Stimulated activated memory B cell treated with anti-CD40 and anti-IgM and Interleukin-4, amounts not matched to agents 10 μg/mL and 1 μg/mL and 100 μg/mL, for 72 hours (primary cell): ENCODE results near the gene AKIRIN1.
"Not testable (repeated sequence)": the region's sequence is repeated elsewhere in the genome, so short reads cannot be mapped to it uniquely, and the experiment has no call there.

Experiments
- ATAC-seq: fragments of 150-1000 bp; cut with Tn5 transposase; 2 replicates; pipeline ENCODE4 v1.10.0; 2021
- H3K27ac Mint-ChIP-seq: one replicate; pipeline ENCODE4 v1.8.0; 2022; ENCODE audit warnings: mild to moderate bottlenecking, mixed read lengths
- H3K27me3 Mint-ChIP-seq: one replicate; pipeline ENCODE4 v1.8.0; 2022; ENCODE audit warnings: mixed read lengths
- H3K36me3 Mint-ChIP-seq: one replicate; pipeline ENCODE4 v1.8.0; 2022; ENCODE audit warnings: mixed read lengths
- H3K4me1 Mint-ChIP-seq: one replicate; pipeline ENCODE4 v1.8.0; 2022; ENCODE audit warnings: mixed read lengths
- H3K4me3 Mint-ChIP-seq: one replicate; pipeline ENCODE4 v1.8.0; 2022; ENCODE audit warnings: mild to moderate bottlenecking, moderate library complexity, mixed read lengths
- H3K9me3 Mint-ChIP-seq: one replicate; pipeline ENCODE4 v1.8.0; 2022; ENCODE audit warnings: mixed read lengths

AKIRIN1 gene

GRCh38 chr1:38990738-38991637 is at the start of gene AKIRIN1:
AKIRIN1 (plus strand) TSS chr1:38991276; CDS start chr1:38991381, 105 bp downstream.
- Mint-ChIP-seq H3K27me3 (no peaks in the 10 kb centered on the region), H3K4me1 (peaks cover 30% of the 10 kb centered on the region), H3K36me3 (peaks cover 23% of the 10 kb centered on the region), H3K4me3 (peak within 1 kb of the TSS; percentile 83), H3K9me3 (no peaks in the 10 kb centered on the region), H3K27ac (peak within 1 kb of the TSS; percentile 91)
- peak; percentile 99 for ATAC-seq

DNA sequence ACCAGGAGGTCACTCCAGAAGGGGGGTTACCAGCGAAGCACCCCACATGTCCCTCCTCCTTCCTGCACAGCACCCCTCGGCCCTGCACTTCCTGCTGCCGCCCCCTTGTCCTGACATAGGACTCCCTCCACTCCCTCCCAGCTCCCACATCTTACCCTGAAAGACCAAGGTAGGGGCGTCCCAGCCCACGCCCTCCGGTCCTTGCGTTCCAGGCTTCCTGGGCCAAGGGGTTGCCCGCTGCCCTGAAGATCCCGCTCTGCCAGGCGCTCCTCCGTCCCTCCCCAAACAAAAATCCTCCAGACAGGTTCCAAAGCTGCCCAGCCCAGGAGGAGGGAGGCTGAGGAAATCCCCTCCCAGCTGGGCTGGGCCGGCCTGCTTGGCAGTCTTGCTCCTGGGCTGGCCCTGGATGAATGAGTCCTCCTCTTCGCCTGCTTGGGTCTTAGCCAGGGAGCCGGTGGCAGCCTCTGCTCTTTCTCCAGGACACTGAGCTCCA is 49.5 kb upstream of the AKIRIN1 start, which contains the start of gene RHBDL2:
Gene RHBDL2, minus strand, starts transcription at position 304 of the 493 bp plus-strand sequence. CDS start 22,618 bp downstream, outside the sequence.
- peak; percentile 8 for ATAC-seq
- Mint-ChIP-seq H3K27ac (no peak within 1 kb of the TSS), H3K36me3 (no peaks in the 10 kb centered on the region), H3K4me1 (no peaks in the 10 kb centered on the region), H3K4me3 (no peak within 1 kb of the TSS), H3K9me3 (no peaks in the 10 kb centered on the region), H3K27me3 (peaks cover 43% of the 10 kb centered on the region)

DNA sequence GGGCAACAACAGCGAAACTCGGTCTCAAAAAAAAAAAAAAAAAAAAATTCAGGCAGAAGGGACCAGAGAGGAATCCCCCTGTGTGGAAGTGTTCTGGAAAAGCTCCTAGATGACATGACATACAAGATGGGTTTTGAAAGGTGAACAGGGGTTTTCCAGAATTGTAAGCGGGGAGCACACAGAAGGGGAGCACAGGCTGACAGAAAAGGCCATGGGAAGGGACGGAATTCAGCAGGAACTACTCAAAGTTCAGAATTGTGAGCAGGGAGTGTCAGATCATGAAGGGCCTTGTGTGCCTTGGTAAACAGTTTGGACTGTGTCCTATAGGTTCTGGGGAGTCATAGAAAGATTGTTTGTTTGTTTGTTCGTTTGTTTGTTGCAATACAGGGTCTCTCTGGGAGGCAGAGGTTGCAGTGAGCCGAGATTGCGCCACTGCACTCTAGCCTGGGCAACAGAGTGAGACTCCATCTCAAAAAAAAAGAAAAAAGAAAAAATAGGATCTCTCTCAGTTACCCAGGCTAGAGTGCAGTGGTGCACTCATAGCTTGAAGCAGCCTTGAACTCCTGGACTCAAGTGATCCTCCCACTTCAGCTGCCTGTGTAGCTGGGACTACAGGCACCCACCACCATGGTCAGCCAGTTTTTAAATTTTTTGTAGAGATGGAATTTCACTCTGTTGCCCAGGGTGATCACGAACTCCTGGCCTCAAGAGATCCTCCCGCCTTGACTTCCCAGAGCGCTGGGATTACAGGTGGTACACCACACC is 48.2 kb upstream of the AKIRIN1 start:
- H3K9me3 Mint-ChIP-seq = peaks cover 3% of the 10 kb centered on the region
- no peak overlapping the region for H3K27ac Mint-ChIP-seq
- peaks cover 56% of the 10 kb centered on the region for H3K27me3 Mint-ChIP-seq
- H3K36me3 Mint-ChIP-seq = no peaks in the 10 kb centered on the region
- no peaks in the 10 kb centered on the region for H3K4me1 Mint-ChIP-seq
- no peak overlapping the region for H3K4me3 Mint-ChIP-seq
- no peak for ATAC-seq

DNA sequence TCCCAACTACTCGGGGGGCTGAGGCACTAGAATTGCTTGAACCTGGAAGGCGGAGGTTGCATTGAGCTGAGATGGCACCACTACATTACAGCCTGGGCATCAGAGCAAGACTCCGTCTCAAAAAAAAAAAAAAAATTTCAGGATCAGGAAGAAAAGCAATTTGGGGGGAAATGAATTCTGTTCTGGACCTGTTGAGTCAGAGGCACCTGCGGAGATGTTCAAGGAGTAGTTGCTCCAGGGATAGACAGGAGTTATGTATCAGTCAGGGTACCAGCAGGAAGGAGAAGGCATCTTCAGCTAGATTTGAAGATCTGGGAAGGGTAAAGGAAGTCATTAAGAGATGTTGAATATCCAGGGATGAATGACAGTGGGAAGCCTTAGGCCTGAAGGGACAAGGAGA is 46.5 kb upstream of the AKIRIN1 start:
- Mint-ChIP-seq H3K27ac (no peak overlapping the region), H3K4me1 (no peaks in the 10 kb centered on the region), H3K27me3 (peaks cover 57% of the 10 kb centered on the region), H3K36me3 (no peaks in the 10 kb centered on the region), H3K9me3 (peaks cover 3% of the 10 kb centered on the region), H3K4me3 (no peak overlapping the region)
- no peak for ATAC-seq

- peaks cover 15% of the 10 kb centered on the region for H3K27me3 Mint-ChIP-seq
- no peak overlapping the region for H3K27ac Mint-ChIP-seq
- H3K9me3 Mint-ChIP-seq = peaks cover 3% of the 10 kb centered on the region
- H3K4me3 Mint-ChIP-seq = no peak overlapping the region
- no peak for ATAC-seq
- no peaks in the 10 kb centered on the region for H3K36me3 Mint-ChIP-seq
- H3K4me1 Mint-ChIP-seq = no peaks in the 10 kb centered on the region
Observed at GRCh38 chr1:38950553-38950952, 40.5 kb upstream of the AKIRIN1 start.

DNA sequence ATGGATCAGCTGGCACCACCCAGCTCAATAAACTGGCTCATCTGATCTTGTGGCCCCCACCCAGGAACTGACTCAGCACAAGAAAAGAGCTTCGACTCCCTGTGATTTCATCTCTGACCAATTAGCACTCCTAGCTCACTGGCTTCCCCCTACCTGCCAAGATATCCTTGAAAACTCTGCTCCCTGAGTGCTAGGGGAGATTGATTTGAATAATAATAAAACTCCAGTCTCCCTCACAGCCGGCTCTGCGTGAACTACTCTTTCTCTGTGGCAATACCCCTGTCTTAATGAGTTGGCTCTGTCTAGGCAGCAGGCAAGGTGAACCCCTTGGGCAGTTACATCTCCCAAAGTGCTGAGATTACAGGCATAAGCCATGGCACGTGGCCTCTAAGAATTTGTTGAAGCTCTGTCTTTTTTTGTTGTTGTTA is 37.6 kb upstream of the AKIRIN1 start:
- no peaks in the 10 kb centered on the region for H3K9me3 Mint-ChIP-seq
- H3K4me1 Mint-ChIP-seq = no peaks in the 10 kb centered on the region
- no peak overlapping the region for H3K4me3 Mint-ChIP-seq
- H3K36me3 Mint-ChIP-seq = no peaks in the 10 kb centered on the region
- H3K27ac Mint-ChIP-seq = no peak overlapping the region
- no peak for ATAC-seq
- H3K27me3 Mint-ChIP-seq = no peaks in the 10 kb centered on the region

DNA sequence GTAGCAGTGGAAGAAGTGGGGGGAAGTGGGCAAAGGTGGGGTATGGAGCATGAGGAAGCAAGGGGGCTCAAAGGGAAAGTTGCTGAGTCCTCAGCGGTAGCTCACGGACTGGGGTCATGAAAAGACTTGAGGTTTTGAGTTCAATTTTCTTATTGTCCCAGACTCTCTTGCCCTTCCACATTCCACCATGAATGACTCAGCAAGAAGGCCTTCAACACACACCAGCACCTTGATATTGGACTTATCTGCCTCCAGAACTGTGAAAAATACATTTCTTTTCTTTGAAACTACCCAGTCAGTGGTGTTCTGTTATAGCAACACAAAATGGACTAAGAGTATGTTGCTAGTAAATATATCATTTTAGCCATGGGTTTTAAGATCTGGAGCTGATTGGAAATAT is 32.1 kb upstream of the AKIRIN1 start:
- no peak overlapping the region for H3K27ac Mint-ChIP-seq

GRCh38 chr1:38962113-38962512 is 29.0 kb upstream of the AKIRIN1 start:
- no peaks in the 10 kb centered on the region for H3K27me3 Mint-ChIP-seq
- H3K36me3 Mint-ChIP-seq = no peaks in the 10 kb centered on the region
- no peaks in the 10 kb centered on the region for H3K4me1 Mint-ChIP-seq
- H3K4me3 Mint-ChIP-seq = no peak overlapping the region
- no peaks in the 10 kb centered on the region for H3K9me3 Mint-ChIP-seq
- ATAC-seq = no peak
- H3K27ac Mint-ChIP-seq = no peak overlapping the region

More for the DNA sequence above, 32.1 kb upstream of the AKIRIN1 start:
- ATAC-seq = no peak
- Mint-ChIP-seq H3K9me3 (no peaks in the 10 kb centered on the region), H3K4me3 (no peak overlapping the region), H3K36me3 (no peaks in the 10 kb centered on the region), H3K27me3 (no peaks in the 10 kb centered on the region), H3K4me1 (no peaks in the 10 kb centered on the region)

- no peak overlapping the region for H3K27ac Mint-ChIP-seq
- no peaks in the 10 kb centered on the region for H3K36me3 Mint-ChIP-seq
- H3K27me3 Mint-ChIP-seq = no peaks in the 10 kb centered on the region
- no peaks in the 10 kb centered on the region for H3K9me3 Mint-ChIP-seq
- H3K4me3 Mint-ChIP-seq = no peak overlapping the region
- no peaks in the 10 kb centered on the region for H3K4me1 Mint-ChIP-seq
- no peak for ATAC-seq
Observed at GRCh38 chr1:38962560-38962959, 28.5 kb upstream of the AKIRIN1 start.

- Mint-ChIP-seq H3K4me1 (no peaks in the 10 kb centered on the region), H3K4me3 (no peak overlapping the region), H3K27ac (no peak overlapping the region), H3K27me3 (no peaks in the 10 kb centered on the region), H3K9me3 (no peaks in the 10 kb centered on the region), H3K36me3 (no peaks in the 10 kb centered on the region)
- no peak for ATAC-seq
Observed at GRCh38 chr1:38964140-38964548, 26.9 kb upstream of the AKIRIN1 start.

- not testable (repeated sequence) for H3K27ac Mint-ChIP-seq, H3K4me1 Mint-ChIP-seq, H3K4me3 Mint-ChIP-seq, ATAC-seq, H3K36me3 Mint-ChIP-seq, H3K27me3 Mint-ChIP-seq, H3K9me3 Mint-ChIP-seq
Observed at GRCh38 chr1:38973145-38973544, 17.9 kb upstream of the AKIRIN1 start.

GRCh38 chr1:38973659-38974437 is 17.2 kb upstream of the AKIRIN1 start:
- no peaks in the 10 kb centered on the region for H3K27me3 Mint-ChIP-seq
- ATAC-seq = no peak
- H3K27ac Mint-ChIP-seq = no peak overlapping the region
- peaks cover 4% of the 10 kb centered on the region for H3K9me3 Mint-ChIP-seq
- no peak overlapping the region for H3K4me3 Mint-ChIP-seq
- H3K36me3 Mint-ChIP-seq = no peaks in the 10 kb centered on the region
- H3K4me1 Mint-ChIP-seq = no peaks in the 10 kb centered on the region

DNA sequence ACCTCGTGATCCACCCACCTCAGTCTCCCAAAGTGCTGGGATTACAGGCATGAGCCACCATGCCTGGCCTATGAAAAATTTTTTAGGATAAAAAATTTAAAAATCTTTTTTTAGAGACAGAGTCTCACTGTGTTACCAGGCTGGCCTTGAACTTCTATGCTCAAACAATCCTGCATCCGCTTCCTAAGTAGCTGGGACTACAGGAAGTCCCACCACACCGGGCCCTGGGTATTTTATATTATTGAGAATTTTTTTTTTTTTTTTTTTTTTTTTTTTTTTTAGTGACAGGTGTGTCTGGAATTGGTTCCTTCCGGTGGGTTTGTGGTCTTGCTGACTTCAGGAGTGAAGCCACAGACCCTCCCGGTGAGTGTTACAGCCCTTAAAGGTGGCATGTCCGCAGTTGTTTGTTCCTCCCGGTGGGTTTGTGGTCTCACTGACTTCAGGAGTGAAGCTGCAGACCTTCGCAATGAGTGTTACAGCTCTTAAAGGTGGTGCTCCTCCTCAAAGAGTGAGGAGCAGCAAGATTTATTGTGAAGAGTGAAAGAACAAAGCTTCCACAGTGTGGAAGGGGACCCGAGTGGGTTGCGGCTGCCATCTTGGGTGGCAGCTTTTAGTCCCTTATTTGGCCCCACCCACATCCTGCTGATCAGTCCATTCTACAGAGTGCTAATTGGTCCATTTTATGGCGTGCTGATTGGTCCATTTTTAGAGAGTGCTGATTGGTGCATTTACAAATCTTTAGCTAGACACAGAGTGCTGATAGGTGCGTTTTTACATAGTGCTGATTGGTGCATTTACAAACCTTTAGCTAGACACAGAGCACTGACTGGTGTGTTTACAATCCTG is 13.5 kb upstream of the AKIRIN1 start:
- H3K27me3 Mint-ChIP-seq = not testable (repeated sequence)

DNA sequence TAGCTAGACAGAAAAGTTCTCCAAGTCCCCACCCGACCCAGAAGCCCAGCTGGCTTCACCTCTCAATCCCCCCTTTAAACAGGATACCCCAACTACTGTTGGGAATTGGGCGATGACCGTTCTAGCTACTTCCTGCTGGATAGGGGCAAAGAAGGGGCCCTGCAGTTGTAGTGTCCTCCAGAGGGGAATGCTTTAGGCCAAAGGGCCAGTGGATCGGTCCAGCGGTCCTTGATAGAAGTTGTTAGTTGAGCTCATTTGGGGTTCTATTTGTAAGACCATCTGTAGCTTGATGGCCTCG is 12.9 kb upstream of the AKIRIN1 start:
- not testable (repeated sequence) for ATAC-seq, H3K27ac Mint-ChIP-seq, H3K27me3 Mint-ChIP-seq, H3K36me3 Mint-ChIP-seq, H3K9me3 Mint-ChIP-seq, H3K4me3 Mint-ChIP-seq, H3K4me1 Mint-ChIP-seq

More for the DNA sequence above, 13.5 kb upstream of the AKIRIN1 start:
- not testable (repeated sequence) for H3K36me3 Mint-ChIP-seq, H3K4me1 Mint-ChIP-seq, H3K9me3 Mint-ChIP-seq, H3K27ac Mint-ChIP-seq, H3K4me3 Mint-ChIP-seq, ATAC-seq
